HG03571 (cell line): ENCODE results near the gene RIMKLB.
"Not testable (repeated sequence)": the region's sequence is repeated elsewhere in the genome, so short reads cannot be mapped to it uniquely, and the experiment has no call there.

ENCODE experiments used
- ATAC-seq: cut with Tn5 transposase; IDR thresholded peaks from one replicate; pipeline ENCODE4 v1.9.1; 2021; ENCODE audit not compliant: unreplicated experiment

RIMKLB gene

DNA sequence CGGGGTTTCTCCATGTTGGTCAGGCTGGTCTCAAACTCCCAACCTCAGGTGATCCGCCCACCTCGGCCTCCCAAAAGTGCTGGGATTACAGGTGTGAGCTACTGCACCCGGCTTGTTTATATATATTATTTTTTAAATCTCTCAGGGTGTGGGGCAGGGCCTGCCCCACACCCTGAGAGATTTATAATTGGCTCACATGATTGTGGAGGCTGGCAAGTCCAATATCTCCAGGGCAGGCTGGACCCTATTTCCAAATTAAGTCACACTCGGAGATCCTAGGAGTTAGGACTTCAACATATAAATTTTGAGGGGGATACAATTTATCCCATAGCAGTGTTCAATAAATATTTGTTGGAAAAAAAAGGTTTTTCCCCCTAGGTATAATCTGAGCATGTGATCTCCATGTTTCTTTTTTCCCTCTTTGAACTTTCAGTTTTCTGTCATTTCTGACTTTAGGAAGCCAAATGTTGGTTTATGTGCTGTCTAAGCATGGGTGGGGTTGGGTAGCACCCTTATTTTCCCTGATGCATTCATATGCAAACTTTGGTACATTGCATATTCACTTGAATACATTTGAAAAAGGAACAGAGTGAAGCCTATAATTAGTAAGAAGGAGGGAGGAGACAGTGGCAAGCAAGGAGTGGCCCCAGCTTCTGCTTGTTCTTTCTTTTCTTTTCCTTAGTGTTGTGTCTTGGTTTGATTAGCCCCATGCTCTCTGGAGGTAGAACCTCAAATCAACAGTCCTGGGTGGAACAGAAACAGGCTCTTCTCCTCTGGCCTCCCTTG lies 116.0 kb downstream of the RIMKLB start:
- no peak for ATAC-seq

DNA sequence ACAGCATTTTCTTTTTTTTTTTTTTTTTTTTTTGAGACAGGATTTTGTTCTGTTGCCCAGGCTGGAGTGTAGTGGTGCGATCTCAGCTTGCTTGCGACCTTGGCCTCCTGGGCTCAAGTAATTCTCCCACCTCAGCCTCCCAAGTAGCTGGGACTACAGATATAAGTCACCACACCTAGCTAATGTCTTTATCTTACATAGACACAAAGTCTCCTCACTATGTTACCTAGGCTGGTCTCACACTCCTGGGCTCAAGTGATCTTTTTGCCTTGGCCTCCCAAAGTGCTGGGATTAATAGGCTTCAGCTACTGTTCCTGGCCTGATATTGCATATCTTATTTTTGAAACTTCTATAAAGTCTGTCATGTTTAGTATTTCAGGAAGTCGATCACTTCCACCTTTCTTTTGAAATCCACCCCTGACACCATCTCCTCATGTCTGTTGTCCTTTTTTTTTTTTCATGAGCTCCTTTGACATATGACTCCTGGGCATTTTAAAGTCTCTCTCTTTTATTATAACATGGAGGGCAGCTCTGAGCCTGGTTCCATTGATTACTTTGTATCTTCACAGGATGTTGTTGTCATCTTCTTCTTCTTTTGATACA lies 118.8 kb downstream of the RIMKLB start:
- no peak for ATAC-seq

DNA sequence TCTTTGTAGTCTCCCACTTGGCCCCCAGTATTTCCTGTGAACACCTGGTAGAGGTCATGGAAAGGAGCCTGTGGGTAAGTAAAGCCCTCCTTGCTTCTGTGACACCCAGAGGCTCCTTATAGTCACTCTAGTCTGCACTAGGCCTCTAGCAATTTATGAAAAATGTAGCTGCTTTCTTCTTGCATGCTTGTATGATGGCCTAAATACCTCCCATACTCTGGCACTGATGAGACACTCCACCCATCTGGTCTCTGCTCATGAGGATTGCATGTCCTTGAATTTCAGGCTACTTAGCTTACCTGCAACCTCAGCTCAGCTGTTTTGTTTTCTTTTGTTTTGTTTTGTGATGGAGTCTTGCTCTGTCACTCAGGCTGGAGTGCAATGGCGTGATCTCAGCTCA lies 120.1 kb downstream of the RIMKLB start:
- ATAC-seq = no peak

DNA sequence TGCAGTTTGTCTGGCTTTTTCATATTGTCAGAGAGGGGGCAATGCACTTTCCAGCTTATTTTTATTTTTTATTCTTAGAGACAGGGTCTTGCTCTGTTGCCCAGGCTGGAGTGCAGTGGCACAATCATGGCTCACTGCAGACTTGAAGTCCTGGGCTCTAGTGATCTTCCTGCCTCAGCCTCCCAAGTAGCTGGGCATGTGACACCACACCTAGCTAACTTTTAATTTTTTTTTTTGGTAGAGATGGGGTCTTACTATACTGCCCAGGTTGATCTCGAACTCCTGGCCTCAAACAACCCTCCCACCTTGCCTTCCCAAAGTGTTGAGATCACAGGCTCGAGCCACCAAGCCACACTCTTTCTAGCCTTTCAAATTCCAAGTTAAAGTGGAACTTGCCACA lies 120.7 kb downstream of the RIMKLB start:
- ATAC-seq = no peak

DNA sequence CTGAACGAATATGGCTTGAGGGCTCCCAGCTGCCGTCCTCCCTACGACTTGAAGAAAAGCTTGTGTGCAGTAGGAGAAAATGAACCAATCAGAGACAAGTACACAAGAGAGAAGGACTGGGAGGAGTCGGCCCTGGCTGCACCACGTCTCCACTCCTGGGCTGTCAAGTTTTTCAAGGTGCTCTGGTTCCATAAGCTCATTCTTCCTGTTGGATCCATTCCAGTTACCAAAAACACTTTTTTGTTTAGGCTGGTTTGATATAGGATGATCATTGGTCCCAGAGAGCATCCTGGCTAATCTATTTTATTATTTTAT lies 121.8 kb downstream of the RIMKLB start:
- ATAC-seq = no peak

DNA sequence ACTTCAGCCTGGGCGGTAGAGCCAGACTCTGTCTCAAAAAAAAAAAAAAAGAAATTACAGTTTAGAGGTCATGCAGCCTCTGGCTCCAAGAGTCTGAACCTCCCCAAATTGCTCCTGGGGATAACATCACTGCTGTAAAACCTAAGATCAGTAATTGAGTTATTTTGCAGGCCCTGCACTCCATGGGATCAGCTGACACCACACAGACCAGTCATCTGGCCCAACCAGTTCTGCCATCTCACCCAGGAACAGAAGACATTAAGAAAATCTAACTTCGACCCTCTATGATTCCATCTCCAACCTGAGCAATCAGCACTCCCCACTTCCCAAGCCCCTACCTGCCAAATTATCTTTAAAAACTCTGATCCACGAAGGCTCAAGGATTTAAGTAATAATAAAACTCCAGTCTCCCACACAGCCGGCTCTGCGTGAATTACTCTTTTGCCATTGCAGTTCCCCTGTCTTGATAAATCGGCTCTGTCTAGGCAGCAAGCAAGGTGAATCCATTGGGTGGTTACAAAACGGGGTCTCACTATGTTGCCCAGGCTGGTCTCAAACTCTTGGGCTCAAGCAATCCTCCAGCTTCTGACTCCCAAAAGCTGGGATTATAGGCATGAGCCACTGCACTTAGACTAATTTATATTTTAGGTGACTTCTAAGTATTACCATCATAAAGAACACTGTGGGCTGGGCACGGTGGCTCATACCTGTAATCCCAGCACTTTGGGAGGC lies 123.1 kb downstream of the RIMKLB start:
- not testable (repeated sequence) for ATAC-seq

DNA sequence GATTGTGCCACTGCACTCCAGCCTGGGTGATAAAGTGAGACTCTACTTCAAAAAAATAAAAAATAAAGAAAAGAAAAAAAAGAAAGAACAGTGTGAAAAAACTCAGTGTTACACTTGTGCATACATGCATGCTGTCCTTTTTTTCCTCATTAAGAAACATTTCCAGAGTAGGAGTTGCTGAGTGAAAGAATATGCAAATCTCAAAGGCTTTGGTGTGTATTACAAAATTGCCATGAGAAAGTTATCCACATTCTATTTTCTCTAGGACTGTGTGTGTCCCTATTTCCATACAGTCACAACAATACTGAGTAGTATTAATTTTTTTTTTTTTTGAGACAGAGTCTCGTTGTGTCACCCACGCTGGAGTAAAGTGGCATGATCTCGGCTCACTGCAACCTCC lies 123.8 kb downstream of the RIMKLB start:
- no peak for ATAC-seq

DNA sequence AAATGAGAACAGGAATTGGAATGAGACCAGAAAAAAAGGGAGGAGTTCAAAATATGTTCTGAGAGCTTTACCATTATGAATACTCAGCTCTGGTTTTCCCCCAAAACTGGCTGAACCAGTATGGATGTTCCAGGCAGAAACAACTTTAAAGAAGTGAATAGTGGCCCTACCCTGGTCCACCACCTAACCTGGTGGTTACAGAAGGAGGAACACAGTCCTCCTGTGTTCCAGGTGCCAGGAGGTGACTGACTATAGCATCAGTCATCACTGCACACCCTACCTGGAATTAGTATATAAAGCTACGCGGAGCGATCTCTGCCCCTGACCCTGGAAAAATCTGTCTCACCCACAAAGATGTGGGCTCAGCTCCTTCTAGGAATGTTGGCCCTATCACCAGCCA lies 124.5 kb downstream of the RIMKLB start, which contains the start of gene A2ML1:
TSS of gene A2ML1 (plus strand) at position 324 of the 400 bp plus-strand sequence. CDS start at position 355, 31 bp downstream.
- no peak for ATAC-seq

DNA sequence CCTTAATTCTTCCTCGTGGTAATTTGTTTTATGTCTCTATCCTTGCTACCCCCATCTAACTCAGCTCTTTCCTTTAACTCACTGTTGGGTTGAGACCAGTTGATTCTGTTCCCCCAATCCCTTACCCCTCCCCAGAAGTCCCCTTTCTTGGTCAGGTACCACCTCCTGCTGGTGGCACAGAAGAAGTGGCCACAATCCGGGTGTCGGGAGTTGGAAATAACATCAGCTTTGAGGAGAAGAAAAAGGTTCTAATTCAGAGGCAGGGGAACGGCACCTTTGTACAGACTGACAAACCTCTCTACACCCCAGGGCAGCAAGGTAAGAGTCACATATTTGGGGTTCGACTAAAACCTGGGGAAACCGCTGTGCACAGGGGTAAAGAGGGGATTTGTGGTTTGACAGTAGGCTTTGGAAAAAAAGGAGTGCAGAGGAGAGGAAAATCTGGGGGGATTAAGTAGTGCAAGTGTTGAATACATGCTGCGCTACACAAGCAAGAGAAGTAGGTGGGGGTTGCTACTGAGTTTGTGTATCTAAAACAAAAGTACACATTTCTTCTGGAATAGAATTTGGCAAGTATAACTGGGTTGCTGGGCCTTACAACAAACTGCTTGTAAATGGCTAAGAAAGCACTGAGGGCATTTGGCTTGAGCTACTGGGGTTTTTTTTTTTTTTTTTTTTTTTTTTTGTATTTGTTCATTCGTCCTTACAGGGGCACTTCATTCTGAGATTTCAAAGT lies 125.9 kb downstream of the RIMKLB start:
- no peak for ATAC-seq

DNA sequence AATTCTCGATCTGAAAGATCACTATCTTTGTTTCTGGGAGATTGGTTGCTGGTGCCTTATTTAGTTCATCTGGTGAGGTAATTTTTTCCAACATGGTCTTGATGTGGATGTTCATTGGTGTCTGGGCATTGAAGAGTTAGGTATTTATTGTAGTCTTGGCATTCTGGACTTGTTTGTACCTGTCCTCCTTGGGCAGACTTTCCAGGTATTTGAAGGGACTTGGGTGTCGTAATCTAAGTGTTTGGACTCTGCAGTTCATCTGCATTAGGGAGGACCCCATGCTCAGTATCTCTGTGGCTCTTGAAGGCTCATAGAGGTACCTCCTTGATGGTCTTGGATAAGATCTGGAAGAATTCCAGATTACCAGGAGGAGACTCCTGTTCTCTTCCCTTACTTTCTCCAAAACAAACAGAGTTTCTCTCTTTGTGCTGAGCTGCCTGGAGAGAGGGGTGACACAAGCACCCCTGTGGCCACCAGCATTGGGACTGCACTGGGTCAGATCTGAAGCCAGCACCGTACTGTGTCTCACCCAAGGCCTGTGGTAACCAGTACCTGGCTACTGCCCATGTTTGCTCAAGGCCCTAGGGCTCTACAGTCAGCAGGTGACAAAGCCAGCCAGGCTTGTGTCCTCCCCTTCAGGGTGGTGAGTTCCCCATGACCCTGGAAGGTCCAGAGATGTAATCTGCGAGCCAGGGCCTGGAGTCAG lies 129.9 kb downstream of the RIMKLB start:
- no peak for ATAC-seq

DNA sequence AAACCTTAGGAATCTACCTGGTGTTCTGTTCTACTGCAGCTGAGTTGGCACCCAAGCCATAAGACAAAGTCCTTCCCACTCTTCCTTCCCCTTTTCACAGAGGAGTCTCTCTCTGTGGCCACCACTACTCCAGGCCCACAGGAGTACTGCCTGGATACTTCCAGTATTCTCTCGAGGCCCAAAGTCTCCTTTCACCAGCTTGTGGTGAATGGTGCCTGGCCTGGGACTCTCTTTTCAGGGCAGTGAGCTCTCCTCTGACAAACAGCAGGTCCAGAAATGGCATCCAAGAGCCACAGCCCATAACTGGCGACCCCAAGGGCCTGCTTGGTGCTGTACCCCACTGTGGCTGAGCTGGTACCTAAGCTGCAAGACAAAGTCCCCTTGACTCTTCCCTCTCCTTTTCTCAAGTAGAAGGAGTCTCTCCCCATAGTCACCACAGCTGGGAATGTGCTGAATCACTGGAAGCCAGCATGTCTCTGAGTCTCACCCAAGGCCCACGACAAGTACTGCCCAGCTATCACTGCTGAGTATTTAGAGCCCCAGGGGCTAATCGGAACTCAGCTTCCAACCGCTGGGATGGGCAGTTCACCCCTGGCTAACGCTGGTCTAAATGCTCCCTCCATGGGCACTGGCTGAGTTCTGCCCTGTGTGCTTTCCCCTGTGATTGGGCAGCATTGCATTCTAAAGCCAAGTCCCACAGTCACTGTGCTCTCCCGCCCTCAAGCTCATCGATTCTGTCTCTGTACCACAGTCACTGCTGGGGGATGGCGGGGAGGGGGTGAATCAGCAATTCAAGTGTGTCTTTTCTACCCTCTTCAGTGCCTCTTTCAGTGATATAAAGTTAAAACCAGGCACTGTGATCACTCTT lies 130.7 kb downstream of the RIMKLB start:
- ATAC-seq = no peak

DNA sequence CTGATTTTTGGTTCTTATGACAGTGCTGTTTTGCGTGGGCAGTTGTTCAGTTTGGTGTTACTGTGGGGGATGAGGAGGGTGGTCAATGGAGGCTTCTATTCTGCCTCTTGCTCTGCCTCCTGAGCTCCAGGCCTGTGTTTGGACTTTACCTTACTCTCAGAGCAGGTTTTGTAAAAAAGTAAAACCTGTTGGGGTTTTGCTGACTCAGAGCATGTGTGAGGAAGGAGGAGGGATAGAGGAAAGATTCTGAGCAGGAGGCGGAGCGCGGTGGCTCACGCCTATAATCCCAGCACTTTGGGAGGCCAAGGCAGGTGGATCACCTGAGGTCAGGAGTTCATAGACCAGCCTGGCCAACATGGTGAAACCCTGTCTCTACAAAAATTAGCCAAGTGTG lies 131.3 kb downstream of the RIMKLB start:
- no peak for ATAC-seq

DNA sequence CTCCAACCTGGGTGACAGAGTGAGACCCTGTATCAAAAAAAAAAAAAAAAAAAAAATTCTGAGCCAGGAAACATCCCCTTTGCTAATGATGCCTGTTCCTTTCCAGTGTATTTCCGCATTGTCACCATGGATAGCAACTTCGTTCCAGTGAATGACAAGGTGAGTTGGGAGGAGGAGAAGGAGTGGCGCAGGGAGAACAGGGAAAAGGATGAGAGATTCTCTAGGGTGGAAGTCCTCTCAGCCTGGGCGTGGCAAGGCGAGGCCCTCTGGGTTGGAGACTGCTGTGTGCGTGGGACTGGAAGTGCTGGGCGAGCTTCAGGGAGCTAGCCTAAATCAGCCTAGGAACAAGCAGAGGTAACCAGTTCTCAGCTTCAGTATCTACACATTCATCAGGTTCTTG lies 131.8 kb downstream of the RIMKLB start:
- ATAC-seq = no peak

DNA sequence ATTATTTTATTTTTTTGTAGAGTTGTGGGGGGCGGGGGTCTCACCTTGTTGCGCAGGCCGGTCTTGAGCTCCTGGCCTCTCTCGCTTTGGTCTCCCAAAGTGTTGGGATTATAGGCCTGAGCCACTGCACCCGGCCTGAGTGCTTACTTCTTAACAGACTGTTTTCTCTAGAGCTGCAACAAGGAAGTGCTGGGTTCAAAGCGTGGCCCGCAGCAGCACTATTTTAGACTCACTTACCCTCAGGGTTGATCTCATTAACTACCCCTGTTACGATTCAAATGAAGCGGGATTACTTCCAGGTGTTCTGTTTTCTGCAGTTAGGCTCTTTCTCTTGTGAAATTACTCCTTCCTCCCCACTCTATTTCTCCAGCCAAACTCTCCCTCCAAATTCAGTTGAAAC lies 133.3 kb downstream of the RIMKLB start:
- ATAC-seq = no peak

DNA sequence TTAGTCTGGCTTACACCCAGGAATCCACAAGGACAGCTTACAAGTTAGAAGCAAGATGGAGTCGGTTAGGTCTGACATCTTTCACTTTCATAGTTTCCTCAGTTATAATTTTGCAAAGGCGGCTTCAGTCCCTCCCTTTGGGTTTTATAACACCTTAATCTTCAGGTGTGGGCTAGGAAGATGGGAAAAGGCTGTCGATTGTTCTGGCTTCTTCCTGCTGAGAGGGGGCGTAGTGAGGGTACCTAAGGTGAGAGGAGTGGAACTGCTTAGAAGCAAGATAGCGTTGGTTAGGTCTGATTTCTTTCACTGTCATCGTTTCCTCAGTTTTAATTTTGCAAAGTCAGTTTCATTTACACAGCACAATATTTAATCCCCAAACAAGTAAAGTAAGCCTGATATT lies 134.7 kb downstream of the RIMKLB start:
- ATAC-seq = no peak
